ENCODE measurements around the gene DDX39B.
"Not testable (repeated sequence)": the region's sequence is repeated elsewhere in the genome, so short reads cannot be mapped to it uniquely, and the experiment has no call there.

Gene DDX39B

DNA sequence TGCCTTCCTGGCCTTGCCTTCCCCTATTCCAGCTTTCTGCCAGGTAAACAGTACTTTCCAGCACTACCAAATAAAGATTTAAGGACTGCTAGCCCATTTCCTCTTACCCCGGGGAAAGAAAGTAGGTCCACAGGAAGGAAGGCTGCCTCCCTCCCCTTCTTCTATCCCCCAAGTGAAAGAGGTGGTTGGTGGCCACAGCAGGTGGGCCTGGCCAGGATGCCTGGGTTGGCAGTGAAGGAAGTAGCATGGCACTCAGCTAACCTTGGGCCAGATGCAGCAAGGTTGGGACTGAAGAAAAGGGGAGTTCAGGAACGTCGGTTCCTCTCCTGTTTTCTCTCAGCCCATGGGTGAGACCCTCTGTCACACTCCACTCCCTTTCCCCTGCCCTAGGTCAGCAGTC is 14.5 kb upstream of the DDX39B start:
- H3K27me3 ChIP-seq (ENCODE audit: insufficient read depth, low read depth, severe bottlenecking): no peaks in the 10 kb centered on the region
- H3K27ac ChIP-seq: no peak overlapping the region
- H3K4me3 ChIP-seq (ENCODE audit: low read depth, low read length): no peak overlapping the region
- no peak for DNase-seq
- H3K36me3 ChIP-seq: peaks cover 81% of the 10 kb centered on the region
- TF ChIP-seq, protein P1, sequence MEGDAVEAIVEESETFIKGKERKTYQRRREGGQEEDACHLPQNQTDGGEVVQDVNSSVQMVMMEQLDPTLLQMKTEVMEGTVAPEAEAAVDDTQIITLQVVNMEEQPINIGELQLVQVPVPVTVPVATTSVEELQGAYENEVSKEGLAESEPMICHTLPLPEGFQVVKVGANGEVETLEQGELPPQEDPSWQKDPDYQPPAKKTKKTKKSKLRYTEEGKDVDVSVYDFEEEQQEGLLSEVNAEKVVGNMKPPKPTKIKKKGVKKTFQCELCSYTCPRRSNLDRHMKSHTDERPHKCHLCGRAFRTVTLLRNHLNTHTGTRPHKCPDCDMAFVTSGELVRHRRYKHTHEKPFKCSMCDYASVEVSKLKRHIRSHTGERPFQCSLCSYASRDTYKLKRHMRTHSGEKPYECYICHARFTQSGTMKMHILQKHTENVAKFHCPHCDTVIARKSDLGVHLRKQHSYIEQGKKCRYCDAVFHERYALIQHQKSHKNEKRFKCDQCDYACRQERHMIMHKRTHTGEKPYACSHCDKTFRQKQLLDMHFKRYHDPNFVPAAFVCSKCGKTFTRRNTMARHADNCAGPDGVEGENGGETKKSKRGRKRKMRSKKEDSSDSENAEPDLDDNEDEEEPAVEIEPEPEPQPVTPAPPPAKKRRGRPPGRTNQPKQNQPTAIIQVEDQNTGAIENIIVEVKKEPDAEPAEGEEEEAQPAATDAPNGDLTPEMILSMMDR (IDR thresholded peaks at IDR 0.05; ENCODE audit: low read depth, low read length): no peak
- H3K9me3 ChIP-seq (ENCODE audit: severe bottlenecking): no peaks in the 10 kb centered on the region

DNA sequence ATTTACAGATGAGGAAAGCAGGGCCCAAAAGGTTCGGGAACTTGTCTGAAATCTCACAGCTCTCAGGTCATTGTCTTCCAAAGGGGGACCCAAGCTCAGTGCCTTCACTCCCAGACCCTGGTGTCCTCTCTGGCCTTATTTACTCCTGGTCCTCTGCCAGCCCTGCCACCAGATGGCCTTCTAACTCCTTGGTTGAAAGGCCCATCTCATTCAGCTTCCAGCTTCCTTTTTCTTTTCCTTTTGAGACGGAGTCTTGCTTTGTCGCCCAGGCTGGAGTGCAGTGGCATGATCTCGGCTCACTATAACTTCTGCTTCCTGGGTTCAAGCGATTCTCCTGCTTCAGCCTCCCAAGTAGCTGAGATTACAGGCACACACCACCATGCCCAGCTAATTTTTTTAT is 9.6 kb upstream of the DDX39B start:
- DNase-seq: peak; percentile 77
- H3K9me3 ChIP-seq (ENCODE audit: severe bottlenecking); H3K27ac ChIP-seq; H3K27me3 ChIP-seq (ENCODE audit: insufficient read depth, low read depth, severe bottlenecking); H3K4me3 ChIP-seq (ENCODE audit: low read depth, low read length): not testable (repeated sequence)
- TF ChIP-seq, protein P1 (IDR thresholded peaks at IDR 0.05; ENCODE audit: low read depth, low read length): peak; percentile 84
- H3K36me3 ChIP-seq: peaks cover 67% of the 10 kb centered on the region

DNA sequence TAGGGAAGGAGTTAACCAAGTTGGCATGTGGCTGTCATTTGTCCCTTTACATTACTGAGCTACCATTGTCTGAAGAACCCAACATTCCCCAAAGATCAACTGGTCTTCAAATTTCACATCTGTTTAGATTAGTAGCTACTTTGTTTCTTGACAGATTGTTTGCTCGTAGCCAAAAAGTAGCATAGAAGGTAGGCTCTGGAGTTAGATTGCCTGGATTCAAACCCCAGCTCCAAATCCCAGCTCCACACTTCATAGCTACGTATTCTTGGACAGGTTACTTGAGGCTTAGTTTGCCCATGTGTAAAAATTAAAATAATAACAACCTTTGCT is 6.7 kb upstream of the DDX39B start:
- H3K4me3 ChIP-seq (ENCODE audit: low read depth, low read length): no peak overlapping the region
- H3K36me3 ChIP-seq: peaks cover 51% of the 10 kb centered on the region
- no peaks in the 10 kb centered on the region for H3K27me3 ChIP-seq (ENCODE audit: insufficient read depth, low read depth, severe bottlenecking)
- TF ChIP-seq, protein P1 (IDR thresholded peaks at IDR 0.05; ENCODE audit: low read depth, low read length): no peak
- DNase-seq: no peak
- H3K27ac ChIP-seq: no peak overlapping the region
- no peaks in the 10 kb centered on the region for H3K9me3 ChIP-seq (ENCODE audit: severe bottlenecking)

DNA sequence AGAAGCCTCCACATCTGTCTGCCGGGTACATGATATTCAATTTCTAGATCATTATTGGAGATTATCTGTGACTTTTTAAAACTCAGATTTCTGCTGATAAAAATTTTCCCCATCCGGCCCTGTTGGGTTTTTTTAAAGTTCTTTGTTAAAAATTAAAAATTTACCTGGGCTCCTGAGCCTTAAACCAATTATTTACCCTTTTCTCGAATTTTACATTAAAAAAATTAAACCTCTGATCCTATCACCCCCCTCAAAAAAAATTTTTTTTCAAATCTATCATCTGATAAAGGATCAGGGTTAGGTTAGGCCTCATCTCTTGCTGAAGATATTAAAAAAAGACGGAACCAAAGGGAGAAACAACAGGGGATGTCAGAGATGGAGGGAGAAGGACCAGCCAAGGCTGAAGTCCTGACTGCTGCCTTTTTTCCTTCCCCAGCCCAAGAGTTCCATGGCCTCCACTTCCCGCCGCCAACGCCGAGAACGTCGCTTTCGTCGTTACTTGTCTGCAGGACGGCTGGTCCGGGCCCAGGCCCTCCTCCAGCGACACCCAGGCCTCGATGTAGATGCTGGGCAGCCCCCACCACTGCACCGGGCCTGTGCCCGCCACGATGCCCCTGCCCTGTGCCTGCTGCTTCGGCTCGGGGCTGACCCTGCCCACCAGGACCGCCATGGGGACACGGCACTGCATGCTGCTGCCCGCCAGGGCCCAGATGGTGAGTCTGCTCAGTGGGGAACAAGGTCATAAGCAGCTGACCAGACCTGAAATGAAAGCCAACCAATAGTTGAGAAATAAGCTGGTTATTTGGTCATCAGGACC is 6.1 kb upstream of the DDX39B start:
- no peak for DNase-seq
- H3K36me3 ChIP-seq: peaks cover 49% of the 10 kb centered on the region
- no peaks in the 10 kb centered on the region for H3K9me3 ChIP-seq (ENCODE audit: severe bottlenecking)
- TF ChIP-seq, protein P1 (IDR thresholded peaks at IDR 0.05; ENCODE audit: low read depth, low read length): no peak
- H3K27me3 ChIP-seq (ENCODE audit: insufficient read depth, low read depth, severe bottlenecking): no peaks in the 10 kb centered on the region
- peak overlapping the region; percentile 65 for H3K4me3 ChIP-seq (ENCODE audit: low read depth, low read length)
- H3K27ac ChIP-seq: peak overlapping the region; percentile 82

DNA sequence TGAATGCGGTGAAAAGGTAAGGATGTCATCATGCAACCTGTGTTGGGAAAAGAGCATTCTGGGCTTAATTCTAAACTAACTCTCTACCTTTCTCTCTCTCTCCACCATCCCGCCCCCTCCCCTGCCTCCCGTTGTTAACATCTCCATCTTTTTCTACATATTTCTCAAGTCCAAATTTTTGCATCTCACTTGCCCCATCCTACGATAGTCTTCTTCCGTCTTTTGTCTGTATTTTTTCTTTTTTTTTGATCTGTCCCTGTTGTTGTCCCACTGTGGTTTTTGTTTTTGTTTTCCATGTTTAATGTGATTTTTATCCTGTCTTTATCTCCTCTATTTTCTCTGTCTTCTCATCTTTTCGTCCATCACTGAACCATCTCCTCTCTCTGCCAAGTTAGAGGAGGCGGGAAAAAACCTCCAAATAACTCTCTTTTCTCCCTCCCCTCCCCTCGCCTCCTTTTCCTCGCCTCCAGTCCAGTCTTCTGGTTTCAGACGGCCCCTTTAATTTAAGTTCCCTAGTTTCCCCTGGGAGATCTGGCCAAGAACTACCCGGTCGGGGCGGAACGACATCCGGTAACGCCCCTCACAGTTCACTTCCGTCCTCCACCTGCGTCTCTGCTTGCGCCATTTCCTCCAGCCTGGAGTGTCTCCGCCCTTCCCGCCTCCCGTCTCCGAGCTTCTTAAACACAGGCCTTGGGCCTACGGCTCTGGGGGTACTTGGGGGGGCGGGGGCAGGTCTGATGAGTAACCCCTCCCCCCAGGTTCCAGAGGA is 5.3 kb upstream of the DDX39B start, which contains the start of gene NFKBIL1:
TSS of gene NFKBIL1 (plus strand) at position 651 of the 769 bp plus-strand sequence. CDS start at position 738, 87 bp downstream.
- DNase-seq: peak; percentile 99
- Histone ChIP-seq H3K4me3 (ENCODE audit: low read depth, low read length) (peak within 1 kb of the TSS; percentile 65), H3K9me3 (ENCODE audit: severe bottlenecking) (no peaks in the 10 kb centered on the region), H3K36me3 (peaks cover 42% of the 10 kb centered on the region), H3K27me3 (ENCODE audit: insufficient read depth, low read depth, severe bottlenecking) (no peaks in the 10 kb centered on the region), H3K27ac (peak within 1 kb of the TSS; percentile 82)
- TF ChIP-seq, protein P1 (IDR thresholded peaks at IDR 0.05; ENCODE audit: low read depth, low read length): no peak

Measured in WERI-Rb-1 (cell line).